PC-3 (cell line): Measurements from ENCODE around the gene NAP1L4. TPM values are rescaled to one million over a fixed set of nuclear protein-coding genes. Genes with fewer than 3 reads are reported as not detected.
A peak's percentile ranks its signal among the peaks of the same experiment; 100 is the strongest.

Experiments
- ATAC-seq: fragments of 200-7000 bp; cut with Tn5 transposase; 2 replicates; pipeline ENCODE4 v1.9.1; 2020; ENCODE audit warnings: mild to moderate bottlenecking, moderate library complexity
- BruUV-seq: library from RNA; stranded (reverse); fragments of 400-500 nt; replicated peaks from 2 replicates; lab custom pipeline; 2021; lab: Mats Ljungman, UMichigan
- CTCF ChIA-PET: fragments of 300-600 bp; sonication (Branson Sonifier 250); formaldehyde crosslinking; loops from one replicate; lab custom pipeline; 2022; ENCODE audit warnings: antibody characterized with exemption; lab: Charles Lee
- POLR2A ChIA-PET: fragments of 300-600 bp; sonication (Branson Sonifier 250); formaldehyde crosslinking; loops from one replicate; lab custom pipeline; 2022; ENCODE audit warnings: antibody characterized with exemption; ENCODE audit not compliant: unreplicated experiment; lab: Charles Lee
- DNase-seq: peaks from one replicate; pipeline ENCODE4 v3.0.0-alpha.2; 2015
- H2AFZ ChIP-seq: fragments of 300-600 bp; sonication (generic); 2 replicates; pipeline ENCODE4 v1.6.0; 2016; ENCODE audit warnings: antibody characterized with exemption, low read length
- H3F3A ChIP-seq: fragments of 300-600 bp; sonication (generic); one replicate; pipeline ENCODE4 v1.6.0; 2017; ENCODE audit warnings: antibody characterized with exemption, low read length, control low read depth, mild to moderate bottlenecking; ENCODE audit not compliant: unreplicated experiment
- H3K27ac ChIP-seq: fragments of 300-600 bp; sonication (generic); 2 replicates; pipeline ENCODE4 v1.5.1; 2016; ENCODE audit warnings: mild to moderate bottlenecking, low read length
- H3K27me3 ChIP-seq: fragments of 300-600 bp; sonication (generic); 2 replicates; pipeline ENCODE4 v1.6.1; 2016; ENCODE audit warnings: low read length, mixed read lengths
- H3K36me3 ChIP-seq: fragments of 300-600 bp; sonication (generic); 2 replicates; pipeline ENCODE4 v1.6.1; 2016; ENCODE audit warnings: low read depth, mixed run types, low read length, mixed read lengths
- H3K4me1 ChIP-seq: fragments of 300-600 bp; sonication (generic); 2 replicates; pipeline ENCODE4 v1.5.1; 2016; ENCODE audit warnings: low read length; ENCODE audit not compliant: insufficient read depth
- H3K4me2 ChIP-seq: fragments of 300-600 bp; sonication (generic); 2 replicates; pipeline ENCODE4 v1.6.0; 2016; ENCODE audit warnings: low read length
- H3K4me3 ChIP-seq: fragments of 300-600 bp; sonication (generic); 2 replicates; pipeline ENCODE4 v1.5.1; 2016; ENCODE audit warnings: mild to moderate bottlenecking, low read length, mixed read lengths
- H3K79me2 ChIP-seq: fragments of 300-600 bp; sonication (generic); 2 replicates; pipeline ENCODE4 v1.6.1; 2017; ENCODE audit warnings: low read length, mixed read lengths
- H3K9ac ChIP-seq: fragments of 300-600 bp; sonication (generic); 2 replicates; pipeline ENCODE4 v1.6.0; 2016; ENCODE audit warnings: mild to moderate bottlenecking, low read length
- H3K9me2 ChIP-seq: fragments of 300-600 bp; sonication (generic); replicated peaks from 2 replicates; pipeline ENCODE4 v1.6.1; 2016; ENCODE audit warnings: mixed run types, low read length, mixed read lengths
- H3K9me3 ChIP-seq: fragments of 300-600 bp; sonication (generic); 2 replicates; pipeline ENCODE4 v1.6.1; 2016; ENCODE audit warnings: low read length, mixed read lengths
- H4K20me1 ChIP-seq: fragments of 300-600 bp; sonication (generic); 2 replicates; pipeline ENCODE4 v1.6.1; 2016; ENCODE audit warnings: low read length, mixed read lengths
- CTCF ChIP-seq: fragments of 300-600 bp; sonication (generic); conservative IDR thresholded peaks from 2 replicates; pipeline ENCODE4 v1.5.1; 2017; ENCODE audit warnings: antibody characterized with exemption, low read depth, mild to moderate bottlenecking, low read length
- EZH2 ChIP-seq: fragments of 300-600 bp; sonication (generic); IDR thresholded peaks from one replicate; pipeline ENCODE4 v1.6.1; 2017; ENCODE audit warnings: antibody characterized with exemption, mild to moderate bottlenecking, low read length; ENCODE audit not compliant: unreplicated experiment
- EZH2phosphoT487 ChIP-seq: fragments of 300-600 bp; sonication (generic); IDR thresholded peaks from 2 replicates; pipeline ENCODE4 v1.6.1; 2018; ENCODE audit warnings: mild to moderate bottlenecking, antibody characterized with exemption, low read length, borderline replicate concordance
- intact Hi-C: fragments of 100-400 bp; cut with micrococcal nuclease; formaldehyde crosslinking; loops from 2 replicates; pipeline ENCODE4 v1.9.0; 2023
- total RNA-seq: library from RNA; depleted of rRNA; stranded (reverse); fragments of >200 nt; gene quantifications from 2 replicates; pipeline ENCODE4 v1.2.3, GENCODE V29; 2014

Gene NAP1L4
- total RNA-seq, 1 experiment from 2014 or later, result 115 TPM

- intact Hi-C loops, result no loop called here
- no peaks in the 10 kb centered on the region for H3K9me2 ChIP-seq
- H3K27ac ChIP-seq, result no peak overlapping the region
- H3K36me3 ChIP-seq, result peaks cover 69% of the 10 kb centered on the region
- no peaks in the 10 kb centered on the region for H3K9me3 ChIP-seq
- peaks cover 18% of the 10 kb centered on the region; the same call in 1 of the 2 replicates for H4K20me1 ChIP-seq
- CTCF ChIA-PET, result interaction anchor here (1.3 kb wide), 1 partner anchor 73 kb away, joined by 8 read pairs; no protein-coding TSS in a partner anchor
- no peaks in the 10 kb centered on the region for H3F3A ChIP-seq
- ATAC-seq (peak; percentile 36), DNase-seq (no peak)
- H3K27me3 ChIP-seq, result no peaks in the 10 kb centered on the region
- H2AFZ ChIP-seq, result no peak overlapping the region
- POLR2A ChIA-PET, result no interaction called here
- TF ChIP-seq CTCF (no peak), EZH2 (no peak), EZH2phosphoT487 (no peak)
- H3K4me3 ChIP-seq, result no peak overlapping the region
- H3K4me1 ChIP-seq, result no peaks in the 10 kb centered on the region
- BruUV-seq, result no TSS peak
- H3K4me2 ChIP-seq, result no peak overlapping the region
- H3K79me2 ChIP-seq, result peaks cover 77% of the 10 kb centered on the region
- H3K9ac ChIP-seq, result no peak overlapping the region
Observed at GRCh38 chr11:2976294-2977063, 15.7 kb downstream of the NAP1L4 start.

- Histone ChIP-seq H3K27ac (no peak overlapping the region), H3K27me3 (no peaks in the 10 kb centered on the region), H3F3A (no peaks in the 10 kb centered on the region), H2AFZ (no peak overlapping the region), H3K4me3 (no peak overlapping the region), H3K4me1 (no peaks in the 10 kb centered on the region), H3K4me2 (no peak overlapping the region), H3K9me3 (no peaks in the 10 kb centered on the region), H4K20me1 (peaks cover 18% of the 10 kb centered on the region; the same call in 1 of the 2 replicates), H3K9me2 (no peaks in the 10 kb centered on the region), H3K79me2 (peaks cover 72% of the 10 kb centered on the region), H3K36me3 (peaks cover 76% of the 10 kb centered on the region), H3K9ac (no peak overlapping the region)
- ATAC-seq, result peak; percentile 88
- intact Hi-C loops, result no loop called here
- DNase-seq, result peak; percentile 44
- ChIA-PET CTCF (interaction anchor here (0.7 to 1.3 kb wide), 3 partner anchors 46 to 116 kb away, joined by 4 to 10 read pairs (median 8); no protein-coding TSS in a partner anchor), POLR2A (no interaction called here)
- BruUV-seq, result no TSS peak
- TF ChIP-seq CTCF (peak; percentile 59), EZH2phosphoT487 (no peak)
Observed at GRCh38 chr11:2975594-2975993, 16.5 kb downstream of the NAP1L4 start.

- CTCF ChIA-PET, result no interaction called here
- peaks cover 89% of the 10 kb centered on the region for H3K36me3 ChIP-seq
- no peak overlapping the region for H3K27ac ChIP-seq
- ATAC-seq (no peak), DNase-seq (no peak)
- H3K9ac ChIP-seq, result no peak overlapping the region
- intact Hi-C loops, result no loop called here
- POLR2A ChIA-PET, result interaction anchor here (0.6 kb wide), 1 partner anchor 469 kb away, joined by 4 read pairs; no protein-coding TSS in a partner anchor
- no peaks in the 10 kb centered on the region for H3F3A ChIP-seq
- no TSS peak for BruUV-seq
- H3K79me2 ChIP-seq, result peaks cover 59% of the 10 kb centered on the region
- no peak overlapping the region for H3K4me3 ChIP-seq
- TF ChIP-seq EZH2phosphoT487 (no peak), EZH2 (no peak), CTCF (no peak)
- H3K9me3 ChIP-seq, result no peaks in the 10 kb centered on the region
- 0 out of 2 replicates have a peak, but pooled peaks cover 9% of the 10 kb centered on the region for H4K20me1 ChIP-seq
- no peaks in the 10 kb centered on the region for H3K27me3 ChIP-seq
- H3K4me2 ChIP-seq, result no peak overlapping the region
- no peak overlapping the region for H2AFZ ChIP-seq
- no peaks in the 10 kb centered on the region for H3K9me2 ChIP-seq
- no peaks in the 10 kb centered on the region for H3K4me1 ChIP-seq
Observed at GRCh38 chr11:2974272-2974671, 17.9 kb downstream of the NAP1L4 start.
